Keratinocyte (primary cell): Measurements from ENCODE around the gene FRY. TPM values are rescaled to one million over a fixed set of nuclear protein-coding genes. Genes with fewer than 3 reads are reported as not detected.

Source experiments
- DNase-seq: peaks from one replicate; pipeline ENCODE4 v3.0.0-alpha.2; 2011; ENCODE audit warnings: low read depth, missing footprints, low spot score
- FAIRE-seq: peaks from 2 replicates; lab custom pipeline; 2011; peaks lifted over from hg19 to GRCh38; lab: Jason Lieb, UNC
- H2AFZ ChIP-seq: 2 replicates; pipeline ENCODE4 v1.6.0; 2012; ENCODE audit warnings: low read length, control low read depth, inconsistent platforms; ENCODE audit not compliant: control insufficient read depth
- H3K27ac ChIP-seq: 2 replicates; pipeline ENCODE4 v1.5.1; 2011; ENCODE audit warnings: low read length; ENCODE audit not compliant: control insufficient read depth, insufficient read depth
- H3K27me3 ChIP-seq: 3 replicates; pipeline ENCODE4 v1.6.0; 2011; ENCODE audit warnings: low read length; ENCODE audit not compliant: control insufficient read depth, insufficient read depth; ENCODE audit errors: extremely low read depth
- H3K36me3 ChIP-seq, 2 experiments: 2 replicates in 1 of 2; 3 replicates in 1 of 2; pipeline ENCODE4 v1.5.1; 2011; ENCODE audit warnings: low read length in 2 of 2, mild to moderate bottlenecking in 1 of 2; ENCODE audit not compliant: control insufficient read depth in 2 of 2, insufficient read depth in 2 of 2; ENCODE audit errors: extremely low read depth in 1 of 2
- H3K4me1 ChIP-seq: 3 replicates; pipeline ENCODE4 v1.5.1; 2011; ENCODE audit warnings: low read length; ENCODE audit not compliant: control insufficient read depth, insufficient read depth; ENCODE audit errors: extremely low read depth
- H3K4me2 ChIP-seq: 3 replicates; pipeline ENCODE4 v1.6.0; 2011; ENCODE audit warnings: low read depth, low read length; ENCODE audit not compliant: control insufficient read depth, insufficient read depth; ENCODE audit errors: extremely low read depth
- H3K4me3 ChIP-seq, 3 experiments: fragments of 200-600 bp in 1 of 3; sonication (generic) in 1 of 3; 2 replicates in 2 of 3; 3 replicates in 1 of 3; pipeline ENCODE4 v1.5.1; 2011 to 2016; ENCODE audit warnings: low read length in 3 of 3, mild to moderate bottlenecking in 3 of 3, control low read depth in 2 of 3, inconsistent platforms in 1 of 3, low read depth in 1 of 3, mixed read lengths in 1 of 3, mixed run types in 1 of 3, moderate library complexity in 1 of 3; ENCODE audit not compliant: control insufficient read depth in 2 of 3, insufficient read depth in 2 of 3; ENCODE audit errors: extremely low read depth in 1 of 3
- H3K79me2 ChIP-seq: 2 replicates; pipeline ENCODE4 v1.6.0; 2012; ENCODE audit warnings: low read length; ENCODE audit not compliant: control insufficient read depth, insufficient read depth
- H3K9ac ChIP-seq: 3 replicates; pipeline ENCODE4 v1.6.0; 2011; ENCODE audit warnings: low read length; ENCODE audit not compliant: control insufficient read depth, insufficient read depth; ENCODE audit errors: extremely low read depth
- H3K9me1 ChIP-seq: 3 replicates; pipeline ENCODE4 v1.6.0; 2011; ENCODE audit warnings: low read length; ENCODE audit not compliant: control insufficient read depth, insufficient read depth; ENCODE audit errors: extremely low read depth
- H3K9me3 ChIP-seq: 2 replicates; pipeline ENCODE4 v1.5.1; 2012; ENCODE audit warnings: low read depth, low read length; ENCODE audit not compliant: control insufficient read depth
- H4K20me1 ChIP-seq: 3 replicates; pipeline ENCODE4 v1.6.0; 2011; ENCODE audit warnings: low read length; ENCODE audit not compliant: control insufficient read depth, insufficient read depth; ENCODE audit errors: extremely low read depth
- CTCF ChIP-seq, 3 experiments: IDR thresholded peaks in 1 of 3; conservative IDR thresholded peaks in 1 of 3; optimal IDR thresholded peaks in 1 of 3; 2 replicates in 2 of 3; 3 replicates in 1 of 3; pipeline versions ENCODE3 to v1.5.1; 2011; ENCODE audit warnings: low read length in 3 of 3, mild to moderate bottlenecking in 3 of 3, moderate library complexity in 2 of 3, control low read depth in 1 of 3, inconsistent platforms in 1 of 3; ENCODE audit not compliant: insufficient read depth in 2 of 3; ENCODE audit errors: extremely low read depth in 1 of 3
- EZH2 ChIP-seq: IDR thresholded peaks from one replicate; pipeline ENCODE4 v1.6.1; 2012; ENCODE audit warnings: inconsistent platforms, mild to moderate bottlenecking, low read length, moderate library complexity
- dilution Hi-C: fragments of 300-500 bp; cut with MboI; formaldehyde crosslinking; loops from one replicate; pipeline ENCODE4 v1.7.0; 2020; ENCODE audit warnings: low sequenced_read_pairs; ENCODE audit not compliant: extremely low pct_ligation_motif_present
- polyA plus RNA-seq, 5 experiments: library from polyadenylated mRNA; depleted of rRNA in 3 of 5; stranded (reverse) in 3 of 5; stranded (forward) in 1 of 5; unstranded in 1 of 5; fragments of >200 nt; gene quantifications; 1 replicate in 1 of 5; 2 replicates in 3 of 5; 3 replicates in 1 of 5; pipeline versions ENCODE4 v1.2.1 to v1.2.3, GENCODE V29; 2011 to 2012; ENCODE audit warnings: missing spikeins in 2 of 5, low read depth in 1 of 5, low replicate concordance in 1 of 5

The FRY gene
- polyA plus RNA-seq, 1 donor (not counting 4 experiments of a cell fraction or from before 2014, with no cell fraction given), result 0.80 TPM

GRCh38 chr13:32164622-32165268 lies 133.2 kb downstream of the FRY start:
- DNase-seq (no peak), FAIRE-seq (no peak)
- peak overlapping the region; percentile 75 for H2AFZ ChIP-seq

GRCh38 chr13:32165796-32166195 lies 134.2 kb downstream of the FRY start:
- Histone ChIP-seq H3K36me3 (no peaks in the 10 kb centered on the region), H3K27ac (no peak overlapping the region), H3K79me2 (no peaks in the 10 kb centered on the region), H3K27me3 (no peaks in the 10 kb centered on the region), H3K4me2 (no peak overlapping the region), H4K20me1 (no peaks in the 10 kb centered on the region), H2AFZ (no peak overlapping the region), H3K4me1 (peaks cover 9% of the 10 kb centered on the region), H3K4me3 (no peak overlapping the region), H3K9me1 (no peaks in the 10 kb centered on the region), H3K9me3 (no peaks in the 10 kb centered on the region), H3K9ac (no peak overlapping the region)
- dilution Hi-C loops, result no loop called here
- FAIRE-seq, result no peak
- DNase-seq, result peak; percentile 15
- TF ChIP-seq EZH2 (no peak), CTCF (optimal IDR thresholded peaks at IDR 0.05 in 1 of 3, IDR thresholded peaks at IDR 0.05 in 1 of 3, conservative IDR thresholded peaks at IDR 0.05 in 1 of 3; ENCODE audit: extremely low read depth in 1 of 3, insufficient read depth in 2 of 3, low read length in 3 of 3) (no peak)

More at GRCh38 chr13:32164622-32165268, 133.2 kb downstream of the FRY start:
- no peaks in the 10 kb centered on the region for H3K9me1 ChIP-seq
- H3K9me3 ChIP-seq, result no peaks in the 10 kb centered on the region
- dilution Hi-C loops, result no loop called here
- no peak overlapping the region for H3K4me2 ChIP-seq
- no peak overlapping the region for H3K9ac ChIP-seq
- TF ChIP-seq CTCF (optimal IDR thresholded peaks at IDR 0.05 in 1 of 3, IDR thresholded peaks at IDR 0.05 in 1 of 3, conservative IDR thresholded peaks at IDR 0.05 in 1 of 3; ENCODE audit: extremely low read depth in 1 of 3, insufficient read depth in 2 of 3, low read length in 3 of 3) (peak; percentile 62 to 69 (median 69)), EZH2 (no peak)
- H3K79me2 ChIP-seq, result no peaks in the 10 kb centered on the region
- peaks cover 9% of the 10 kb centered on the region for H3K4me1 ChIP-seq
- no peaks in the 10 kb centered on the region for H4K20me1 ChIP-seq
- H3K4me3 ChIP-seq, result no peak overlapping the region
- no peaks in the 10 kb centered on the region for H3K27me3 ChIP-seq
- H3K36me3 ChIP-seq, result no peaks in the 10 kb centered on the region
- no peak overlapping the region for H3K27ac ChIP-seq
